ENCODE data around the gene ZNF799. TPM values are rescaled to one million over a fixed set of nuclear protein-coding genes. Genes with fewer than 3 reads are reported as not detected.
"Not testable (repeated sequence)": the region's sequence is repeated elsewhere in the genome, so short reads cannot be mapped to it uniquely, and the experiment has no call there.

ZNF799 gene
- total RNA-seq, 1 donor from 2014 or later: 2.3 TPM

- not testable (repeated sequence) for ATAC-seq
These were observed 38.8 kb downstream of the ZNF799 start for GRCh38 chr19:12362236-12362635.

GRCh38 chr19:12353375-12353774 is 47.7 kb downstream of the ZNF799 start:
- no peak for ATAC-seq

GRCh38 chr19:12350890-12351197 is 50.2 kb downstream of the ZNF799 start:
- ATAC-seq: no peak

GRCh38 chr19:12350185-12350889 is 50.7 kb downstream of the ZNF799 start:
- ATAC-seq: no peak

- ATAC-seq: no peak
These were observed 54.2 kb downstream of the ZNF799 start for GRCh38 chr19:12346896-12347295.

- ATAC-seq: no peak
These were observed 55.9 kb downstream of the ZNF799 start for GRCh38 chr19:12345197-12345596.

Other genes with a start within 250 kb of the ZNF799 start
- gene ZNF625, start 244.5 kb downstream of the ZNF799 start, total RNA-seq: 1.8 TPM
- 2.0 TPM for gene ZNF136, start 238.2 kb downstream of the ZNF799 start, total RNA-seq
- gene ZNF44, start 106.4 kb downstream of the ZNF799 start, total RNA-seq: 9.1 TPM
- 1.7 TPM for gene ZNF563, start 67.6 kb downstream of the ZNF799 start, total RNA-seq
- gene ZNF442, start 35.6 kb downstream of the ZNF799 start, total RNA-seq: 2.8 TPM
- gene ZNF443, start 39.8 kb upstream of the ZNF799 start, total RNA-seq: 3.4 TPM
- gene ZNF709, start 83.5 kb upstream of the ZNF799 start, total RNA-seq: 0.52 TPM
- gene ZNF564, start 150.2 kb upstream of the ZNF799 start, total RNA-seq: 4.1 TPM
- gene ZNF490, start 209.5 kb upstream of the ZNF799 start, total RNA-seq: 5.2 TPM
- gene ZNF791, start 209.6 kb upstream of the ZNF799 start, total RNA-seq: 14.7 TPM

All from esophagus mucosa (tissue), 1 donor.